ENCODE data around the gene TSSK6.

- no peak for TF ChIP-seq CTCF (IDR thresholded peaks at IDR 0.05)
- no peak for TF ChIP-seq EZH2phosphoT487 (IDR thresholded peaks at IDR 0.05)
Observed at GRCh38 chr19:19498255-19498991, 16.9 kb downstream of the TSSK6 start.
